GM18520 (cell line): ENCODE results near the gene MAP1LC3B.

Experiments used
- ATAC-seq: cut with Tn5 transposase; IDR thresholded peaks from one replicate; pipeline ENCODE4 v1.9.1; 2021; ENCODE audit not compliant: unreplicated experiment

The MAP1LC3B gene

DNA sequence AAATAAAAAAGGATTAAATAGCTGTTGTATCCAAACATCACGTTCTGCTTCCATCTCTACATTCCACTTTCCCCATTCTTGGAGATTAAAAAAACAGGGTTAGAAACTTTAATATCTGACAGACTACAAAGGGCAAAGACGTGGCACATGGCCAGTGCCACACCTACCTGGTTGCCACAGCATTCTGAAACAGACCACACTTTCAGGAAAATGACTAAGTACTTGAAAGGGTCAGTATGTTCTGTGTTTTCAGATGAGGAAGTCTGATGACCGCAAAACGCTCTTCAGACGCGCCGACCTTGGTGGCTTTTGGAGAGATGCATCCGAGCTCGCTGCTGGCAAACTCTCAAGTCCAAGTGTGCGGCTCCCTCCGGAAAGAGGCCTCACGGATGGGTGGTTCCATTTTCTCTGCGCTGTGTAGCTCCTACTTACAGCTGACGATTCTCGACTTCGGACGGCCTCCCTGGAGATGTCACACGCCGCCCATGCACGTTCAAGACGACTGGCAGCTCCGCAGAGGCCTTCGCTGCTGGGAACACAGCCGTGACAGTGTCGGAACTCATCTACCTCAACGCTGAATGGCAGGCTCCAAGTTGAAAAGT lies 15.5 kb downstream of the MAP1LC3B start:
- ATAC-seq, result peak; percentile 39

DNA sequence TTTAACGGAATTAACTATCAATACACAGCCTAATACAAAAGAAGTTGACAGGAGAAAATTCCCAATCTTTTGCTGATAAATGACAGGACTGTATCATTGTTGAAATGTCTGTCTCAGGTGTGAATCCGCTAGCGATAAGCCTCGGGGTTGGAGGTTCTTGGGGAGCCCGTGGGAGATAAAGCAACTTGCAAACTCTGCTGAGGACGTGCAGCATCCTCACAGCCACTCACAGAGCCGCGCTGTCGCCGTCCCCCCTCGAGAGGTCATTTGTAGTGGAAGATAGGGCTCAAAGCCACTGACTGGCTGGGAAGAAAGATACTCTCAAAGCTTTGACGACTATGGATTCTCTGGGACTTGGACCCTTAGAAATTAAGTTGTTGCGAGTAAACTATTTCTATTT lies 17.0 kb downstream of the MAP1LC3B start:
- no peak for ATAC-seq

DNA sequence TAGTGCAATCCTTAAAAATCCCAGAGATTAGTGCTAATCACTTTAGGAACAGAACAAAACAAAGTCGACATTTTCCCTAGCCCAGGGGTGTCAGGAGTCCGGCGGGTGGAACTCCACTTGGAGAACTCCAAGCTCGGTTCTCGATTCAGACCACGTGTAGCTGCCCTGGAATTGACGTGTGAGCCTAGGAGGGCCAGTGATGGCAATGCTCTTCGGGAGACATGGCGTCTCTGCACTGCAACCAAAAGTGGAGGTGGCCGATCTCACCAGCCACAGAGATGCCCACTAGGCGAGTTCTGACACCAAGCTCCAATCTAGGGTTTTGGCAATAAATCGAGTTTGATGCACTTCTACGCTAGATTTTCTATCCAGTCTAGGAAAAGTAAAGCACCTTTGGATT lies 17.6 kb downstream of the MAP1LC3B start:
- no peak for ATAC-seq

DNA sequence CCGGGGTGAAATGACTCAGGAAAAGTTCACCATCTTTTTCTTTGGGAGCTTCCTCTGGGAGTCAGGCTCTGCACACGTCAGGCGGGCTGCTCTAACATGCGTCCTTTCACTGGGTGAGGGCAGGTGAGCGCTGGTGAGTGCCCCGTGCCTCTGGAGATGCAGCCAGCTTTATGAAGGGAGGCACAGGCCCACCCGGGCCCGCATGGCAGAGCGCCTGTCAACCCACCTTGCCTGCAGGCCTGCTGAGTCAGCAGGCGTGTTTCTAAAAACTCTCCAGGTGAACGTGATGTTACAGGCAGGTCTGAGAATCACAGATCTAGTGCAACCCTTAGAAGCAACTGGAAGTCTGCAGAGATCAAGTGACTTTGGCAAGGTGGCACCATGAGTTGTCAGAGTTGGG lies 18.4 kb downstream of the MAP1LC3B start:
- no peak for ATAC-seq

- no peak for ATAC-seq
Measured at GRCh38 chr16:87410968-87411367, 18.8 kb downstream of the MAP1LC3B start.

GRCh38 chr16:87411375-87412271 lies 19.5 kb downstream of the MAP1LC3B start:
- no peak for ATAC-seq

DNA sequence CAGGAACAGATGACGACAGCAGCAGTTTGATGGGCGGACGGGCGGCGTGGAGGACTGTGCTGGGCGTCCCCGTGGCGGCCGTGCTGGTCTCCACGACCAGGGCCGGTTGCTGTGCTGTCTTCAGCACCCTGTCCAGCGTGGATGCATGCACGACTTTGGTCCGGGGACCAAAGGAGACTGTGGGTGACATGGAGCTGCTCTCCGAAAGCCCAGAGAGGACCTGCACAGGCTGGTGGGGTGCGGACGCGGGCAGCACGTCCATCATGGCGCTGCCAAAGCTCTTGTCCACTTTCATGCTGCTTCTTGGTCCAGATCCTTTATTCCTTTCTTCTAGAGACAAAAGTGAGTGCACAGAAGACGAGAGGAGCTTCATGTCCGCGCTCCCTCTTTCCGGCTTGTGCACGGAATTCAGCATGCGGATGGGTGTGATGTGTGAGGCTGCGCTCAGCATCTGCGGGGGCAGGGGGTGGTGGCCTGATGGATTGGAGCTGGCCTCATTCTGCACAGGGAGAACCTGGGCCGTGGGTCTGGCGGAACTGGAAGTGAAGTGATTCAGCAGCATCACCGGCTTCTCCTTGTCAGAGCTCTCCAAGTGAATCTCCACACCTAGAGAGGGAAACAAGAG lies 20.3 kb downstream of the MAP1LC3B start:
- ATAC-seq, result no peak

DNA sequence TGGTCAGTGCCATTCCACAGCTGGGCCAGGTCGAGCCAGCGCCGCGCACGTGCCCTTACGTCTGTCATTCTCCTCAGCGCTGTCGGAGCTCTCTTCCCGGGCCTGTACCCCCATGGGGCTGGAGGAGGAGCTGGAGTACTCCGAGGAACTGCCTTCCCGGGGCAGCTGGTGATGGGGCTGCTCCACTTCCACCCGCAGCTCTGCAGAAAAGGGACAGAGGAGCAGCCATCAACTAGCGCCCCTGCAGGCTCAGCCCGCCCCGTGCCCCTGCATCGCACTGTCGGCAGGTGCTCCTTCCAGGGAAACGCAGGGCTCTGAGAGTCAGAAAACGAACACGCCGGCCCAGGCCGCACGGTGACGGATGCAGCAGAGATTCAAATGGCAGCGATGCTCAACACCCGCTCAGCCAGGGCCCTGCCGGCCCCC lies 20.9 kb downstream of the MAP1LC3B start:
- ATAC-seq, result no peak

- no peak for ATAC-seq
Measured at GRCh38 chr16:87414251-87414680, 22.1 kb downstream of the MAP1LC3B start.

- no peak for ATAC-seq
Measured at GRCh38 chr16:87415441-87415840, 23.3 kb downstream of the MAP1LC3B start.

GRCh38 chr16:87416826-87417527 lies 24.8 kb downstream of the MAP1LC3B start:
- ATAC-seq, result no peak

DNA sequence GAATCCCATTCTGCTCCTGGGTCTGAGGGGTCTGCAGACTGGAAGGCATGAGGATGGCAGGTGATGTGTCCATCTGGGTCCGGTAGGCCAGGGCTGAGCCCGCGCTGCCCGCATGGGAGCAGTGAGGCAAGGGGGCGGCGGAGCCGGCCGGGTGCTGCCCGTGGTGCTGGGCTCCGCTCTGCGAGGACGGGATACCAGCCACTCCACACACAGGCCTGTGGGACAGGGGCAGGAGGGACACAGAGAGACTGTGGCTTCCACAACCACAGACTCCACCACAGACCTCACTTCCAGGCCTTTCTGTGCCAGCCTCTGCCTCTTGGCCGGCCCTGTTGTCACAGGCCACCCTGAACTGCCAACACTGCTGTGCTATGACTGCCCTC lies 25.4 kb downstream of the MAP1LC3B start:
- no peak for ATAC-seq

GRCh38 chr16:87418216-87418615 lies 26.1 kb downstream of the MAP1LC3B start:
- no peak for ATAC-seq

- no peak for ATAC-seq
Measured at GRCh38 chr16:87418644-87419043, 26.5 kb downstream of the MAP1LC3B start.

- no peak for ATAC-seq
Measured at GRCh38 chr16:87420026-87421002, 28.2 kb downstream of the MAP1LC3B start.

DNA sequence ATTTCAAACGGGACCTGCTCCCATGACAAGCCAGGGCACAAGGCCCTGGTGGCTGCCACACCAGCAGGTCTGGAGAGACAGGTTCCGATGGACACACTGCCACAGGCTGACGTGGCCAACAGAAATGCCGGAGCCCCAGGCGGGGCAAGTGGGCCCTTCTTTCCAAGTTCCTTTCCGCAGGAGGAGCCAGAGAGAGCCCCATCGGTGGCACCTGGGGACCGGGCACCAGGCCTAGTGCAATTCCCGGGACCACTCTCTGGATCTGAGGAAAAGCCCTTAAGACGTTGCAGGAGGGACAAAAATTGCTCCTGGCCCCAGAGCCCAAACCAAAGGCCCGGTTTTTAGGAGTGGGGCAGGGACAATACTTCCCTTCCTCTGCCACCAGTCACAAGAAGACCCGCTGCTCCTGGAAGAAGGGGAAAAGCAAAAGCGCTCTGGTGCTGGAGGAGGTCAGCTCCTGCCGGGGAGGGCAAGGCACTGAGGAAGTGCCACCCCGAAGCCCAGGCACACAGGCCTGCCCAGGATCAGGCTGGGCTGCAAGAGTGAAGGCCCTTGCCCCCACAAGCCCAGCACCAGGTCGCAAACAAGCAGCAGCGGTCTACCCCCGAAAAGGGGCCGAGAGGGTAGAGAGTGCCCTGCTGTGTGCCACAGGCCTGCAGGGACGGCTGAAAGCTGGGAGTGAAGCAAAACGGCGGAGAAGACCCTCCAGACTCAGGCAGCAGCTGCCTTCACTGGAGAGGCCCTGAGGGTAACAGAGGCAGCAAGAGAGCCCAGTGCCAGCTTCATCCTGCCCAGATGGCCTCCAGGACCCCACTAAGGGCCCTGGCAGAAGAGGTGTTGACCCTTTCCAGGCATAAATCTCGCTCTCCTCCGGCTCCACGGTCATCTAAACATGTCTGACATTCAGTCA lies 29.1 kb downstream of the MAP1LC3B start:
- no peak for ATAC-seq

- ATAC-seq, result no peak
Measured at GRCh38 chr16:87422106-87422505, 30.0 kb downstream of the MAP1LC3B start.

- ATAC-seq, result no peak
Measured at GRCh38 chr16:87423429-87423828, 31.3 kb downstream of the MAP1LC3B start.

- no peak for ATAC-seq
Measured at GRCh38 chr16:87424266-87424665, 32.1 kb downstream of the MAP1LC3B start.
